NB4 (cell line): Measurements from ENCODE around the gene TCEAL8.
"Not testable (repeated sequence)": the region's sequence is repeated elsewhere in the genome, so short reads cannot be mapped to it uniquely, and the experiment has no call there.

Experiments
- DNase-seq: peaks from one replicate; pipeline ENCODE4 v3.0.0; 2010; ENCODE audit warnings: low read depth
- H3K4me3 ChIP-seq: one replicate; pipeline ENCODE4 v1.5.1; 2011; ENCODE audit warnings: mild to moderate bottlenecking, low read depth, low read length, moderate library complexity
- MYC ChIP-seq: IDR thresholded peaks from 2 replicates; pipeline ENCODE4 v1.6.1; 2011; ENCODE audit warnings: low read depth, low read length
- POLR2A ChIP-seq: IDR thresholded peaks from 2 replicates; pipeline ENCODE4 v1.6.1; 2011; ENCODE audit warnings: mild to moderate bottlenecking; ENCODE audit not compliant: insufficient read length; ENCODE audit errors: extremely low read depth
- TF ChIP-seq, protein P1 (sequence below): IDR thresholded peaks from one replicate; pipeline ENCODE4 v1.5.1; 2012; ENCODE audit warnings: low read depth, low read length
- TF ChIP-seq, protein P2 (sequence below): IDR thresholded peaks from 2 replicates; pipeline ENCODE4 v1.6.1; 2011; ENCODE audit warnings: low read depth, low read length

TCEAL8 gene

DNA sequence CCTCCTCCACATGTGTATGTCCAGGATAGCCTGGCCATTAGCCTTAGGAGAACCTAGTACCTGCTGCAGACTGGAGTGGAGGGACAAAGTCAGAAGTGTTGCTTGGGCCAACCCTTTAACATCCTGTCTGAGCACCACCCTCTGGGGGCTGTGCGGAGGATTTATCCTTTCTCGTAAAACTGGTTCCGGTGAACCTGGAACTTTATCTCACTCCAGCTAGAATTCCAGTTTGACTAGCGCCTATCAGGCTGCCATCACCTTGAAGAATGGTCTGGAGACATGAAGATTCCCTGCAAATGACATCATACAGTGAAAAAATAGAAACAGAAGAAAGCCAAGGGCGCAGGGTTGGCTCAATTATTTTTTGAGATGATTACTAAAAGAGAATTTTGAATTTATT lies 4.0 kb downstream of the TCEAL8 start:
- TF ChIP-seq, protein P1, sequence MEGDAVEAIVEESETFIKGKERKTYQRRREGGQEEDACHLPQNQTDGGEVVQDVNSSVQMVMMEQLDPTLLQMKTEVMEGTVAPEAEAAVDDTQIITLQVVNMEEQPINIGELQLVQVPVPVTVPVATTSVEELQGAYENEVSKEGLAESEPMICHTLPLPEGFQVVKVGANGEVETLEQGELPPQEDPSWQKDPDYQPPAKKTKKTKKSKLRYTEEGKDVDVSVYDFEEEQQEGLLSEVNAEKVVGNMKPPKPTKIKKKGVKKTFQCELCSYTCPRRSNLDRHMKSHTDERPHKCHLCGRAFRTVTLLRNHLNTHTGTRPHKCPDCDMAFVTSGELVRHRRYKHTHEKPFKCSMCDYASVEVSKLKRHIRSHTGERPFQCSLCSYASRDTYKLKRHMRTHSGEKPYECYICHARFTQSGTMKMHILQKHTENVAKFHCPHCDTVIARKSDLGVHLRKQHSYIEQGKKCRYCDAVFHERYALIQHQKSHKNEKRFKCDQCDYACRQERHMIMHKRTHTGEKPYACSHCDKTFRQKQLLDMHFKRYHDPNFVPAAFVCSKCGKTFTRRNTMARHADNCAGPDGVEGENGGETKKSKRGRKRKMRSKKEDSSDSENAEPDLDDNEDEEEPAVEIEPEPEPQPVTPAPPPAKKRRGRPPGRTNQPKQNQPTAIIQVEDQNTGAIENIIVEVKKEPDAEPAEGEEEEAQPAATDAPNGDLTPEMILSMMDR: no peak
- TF ChIP-seq, protein P2, sequence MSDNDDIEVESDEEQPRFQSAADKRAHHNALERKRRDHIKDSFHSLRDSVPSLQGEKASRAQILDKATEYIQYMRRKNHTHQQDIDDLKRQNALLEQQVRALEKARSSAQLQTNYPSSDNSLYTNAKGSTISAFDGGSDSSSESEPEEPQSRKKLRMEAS: no peak
- TF ChIP-seq POLR2A (no peak), MYC (no peak)
- no peak overlapping the region for H3K4me3 ChIP-seq
- DNase-seq: no peak

DNA sequence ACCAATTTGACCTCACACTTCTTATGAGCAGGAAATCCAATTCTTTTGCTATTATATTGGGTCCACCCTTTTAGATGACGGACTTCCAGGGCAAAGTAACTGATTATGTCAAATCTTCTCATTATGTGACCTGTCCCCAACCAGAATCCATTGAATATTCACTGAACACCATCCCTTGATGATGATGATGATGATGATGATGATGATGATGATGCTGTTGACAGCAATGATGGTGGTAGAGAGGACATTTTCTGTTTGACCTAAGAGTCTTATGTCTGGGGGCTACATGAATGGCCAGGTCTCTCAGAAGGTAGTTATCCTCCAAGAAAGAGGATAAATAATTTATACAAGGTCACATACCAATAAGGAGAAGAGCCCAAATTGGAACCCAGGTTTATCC lies 5.2 kb downstream of the TCEAL8 start:
- DNase-seq: no peak
- no peak overlapping the region for H3K4me3 ChIP-seq
- TF ChIP-seq, protein P2: no peak
- TF ChIP-seq, protein P1: no peak
- TF ChIP-seq POLR2A: no peak
- TF ChIP-seq MYC: no peak

DNA sequence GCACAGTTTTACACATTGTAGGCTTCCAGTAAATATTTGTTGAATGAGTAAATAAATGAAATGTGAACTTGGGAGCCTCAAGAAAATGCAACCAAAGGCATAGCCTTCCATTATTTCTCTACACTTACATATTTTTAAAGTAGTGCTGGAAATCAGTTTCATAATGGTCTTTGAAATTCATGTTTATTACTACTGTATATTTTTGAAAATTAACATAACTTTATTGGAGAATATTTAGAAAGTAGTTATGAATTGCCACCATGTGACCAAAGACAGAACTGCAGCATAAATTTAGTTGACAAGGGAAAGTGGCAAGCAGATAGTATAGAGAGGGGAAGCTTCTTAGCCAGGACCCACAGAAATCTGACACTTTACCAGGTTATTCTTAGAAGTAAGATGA lies 6.4 kb downstream of the TCEAL8 start:
- H3K4me3 ChIP-seq: no peak overlapping the region
- TF ChIP-seq, protein P1: peak; percentile 21
- TF ChIP-seq, protein P2: no peak
- no peak for TF ChIP-seq POLR2A
- TF ChIP-seq MYC: no peak
- DNase-seq: peak; percentile 27

DNA sequence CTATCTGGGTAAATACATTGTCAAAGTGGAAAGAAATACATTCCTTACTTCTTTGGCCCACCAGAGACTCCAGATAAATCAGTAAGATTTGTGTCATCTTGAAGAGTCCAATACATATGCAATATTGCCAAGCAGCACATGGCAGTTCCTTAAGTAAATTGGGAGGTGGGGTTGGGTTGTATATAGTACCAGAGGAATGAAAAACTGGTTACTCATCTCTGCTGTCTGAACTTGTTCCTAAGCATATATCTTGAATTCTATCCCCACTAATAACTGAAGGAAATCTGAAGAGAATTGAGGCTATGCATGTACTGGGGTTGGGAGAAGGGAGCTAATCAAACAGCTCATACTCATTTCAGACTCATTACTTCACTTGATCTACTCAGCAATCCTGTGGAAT lies 14.8 kb downstream of the TCEAL8 start:
- TF ChIP-seq, protein P2: no peak
- TF ChIP-seq MYC (no peak), POLR2A (no peak)
- TF ChIP-seq, protein P1: no peak
- H3K4me3 ChIP-seq: no peak overlapping the region
- no peak for DNase-seq

DNA sequence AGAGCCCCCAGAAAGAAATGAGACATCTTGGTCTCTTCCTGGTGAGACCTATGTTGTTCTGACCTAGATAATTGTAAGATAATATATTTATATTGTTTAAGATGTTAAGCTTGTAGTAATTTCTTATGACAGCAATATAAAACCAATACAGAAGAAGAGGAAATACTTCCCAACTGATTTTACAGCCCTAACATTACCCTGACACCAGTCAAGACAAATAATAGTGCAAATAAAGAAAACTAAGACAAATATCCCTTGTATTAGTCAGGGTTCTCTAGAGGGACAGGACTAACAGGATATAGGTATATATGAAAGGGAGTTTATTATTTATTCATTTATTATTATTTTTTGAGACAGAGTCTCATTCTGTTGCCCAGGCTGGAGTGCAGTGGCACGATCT lies 18.7 kb downstream of the TCEAL8 start:
- no peak for TF ChIP-seq POLR2A
- TF ChIP-seq, protein P2: no peak
- no peak for TF ChIP-seq MYC
- TF ChIP-seq, protein P1: no peak
- no peak for DNase-seq
- no peak overlapping the region for H3K4me3 ChIP-seq

DNA sequence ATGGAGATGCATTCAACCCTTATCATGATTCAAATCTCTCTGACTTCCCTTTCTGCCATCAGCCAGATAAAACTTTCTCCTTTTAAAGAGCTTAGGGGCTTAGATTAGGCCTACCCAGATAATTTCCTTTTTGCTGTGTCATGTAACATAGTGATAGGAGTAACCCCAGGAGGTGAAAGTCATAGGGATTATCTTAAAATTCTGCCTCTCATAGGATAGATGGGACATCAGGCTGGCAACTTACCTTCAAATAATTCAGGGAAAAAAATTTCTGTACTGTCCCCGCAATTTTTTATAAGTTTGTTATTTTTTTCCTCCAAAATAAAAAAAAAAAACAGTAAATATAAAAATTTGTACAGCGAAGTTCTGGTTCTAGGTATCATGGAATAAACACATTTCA lies 19.3 kb downstream of the TCEAL8 start:
- peak; percentile 8 for DNase-seq
- H3K4me3 ChIP-seq: not testable (repeated sequence)
